B cell (primary cell): ENCODE measurements around the gene ATAD3C. TPM values are rescaled to one million over a fixed set of nuclear protein-coding genes. Genes with fewer than 3 reads are reported as not detected.

ENCODE experiments used
- ATAC-seq: fragments of 200-7000 bp; cut with Tn5 transposase; one replicate; pipeline ENCODE4 v1.10.0; 2021; ENCODE audit warnings: low read depth, mild to moderate bottlenecking, moderate number of reproducible peaks, moderate library complexity
- CTCF ChIA-PET: fragments of 350-600 bp; sonication (Branson Sonifier 250); formaldehyde crosslinking; loops from one replicate; lab custom pipeline; 2021; ENCODE audit warnings: antibody characterized with exemption, inconsistent platforms; lab: Charles Lee
- POLR2A ChIA-PET: fragments of 350-600 bp; sonication (Branson Sonifier 250); formaldehyde crosslinking; loops from one replicate; lab custom pipeline; 2021; ENCODE audit warnings: antibody characterized with exemption; lab: Charles Lee
- DNase-seq: peaks from one replicate; pipeline ENCODE4 v3.0.0; 2013
- H2AFZ ChIP-seq: 2 replicates; pipeline ENCODE4 v1.6.1; 2012; ENCODE audit warnings: mild to moderate bottlenecking, low read depth, low read length; ENCODE audit not compliant: insufficient read depth, poor library complexity, severe bottlenecking
- H3K27ac ChIP-seq, 2 donors: 1 replicate in 1 of 2; 2 replicates in 1 of 2; pipeline ENCODE4 v1.5.1; 2012 to 2013; ENCODE audit warnings: low read length in 2 of 2, mild to moderate bottlenecking in 2 of 2, moderate library complexity in 1 of 2
- H3K27me3 ChIP-seq, 4 experiments: fragments of 200-600 bp in 1 of 4; sonication (generic) in 1 of 4; replicated peaks in 1 of 4; 1 replicate in 2 of 4; 2 replicates in 2 of 4; pipeline versions ENCODE4 v1.6.1 to v1.7.0; 2013 to 2016; ENCODE audit warnings: low read length in 3 of 4, mild to moderate bottlenecking in 2 of 4, mixed read lengths in 1 of 4, moderate library complexity in 1 of 4; ENCODE audit not compliant: insufficient read depth in 4 of 4, control insufficient read depth in 3 of 4; ENCODE audit errors: control extremely low read depth in 1 of 4
- H3K36me3 ChIP-seq, 2 experiments: replicated peaks in 1 of 2; 1 replicate in 1 of 2; 2 replicates in 1 of 2; pipeline versions ENCODE4 v1.6.1 to v1.7.1; 2013; ENCODE audit warnings: low read length in 1 of 2; ENCODE audit not compliant: insufficient read depth in 2 of 2, control insufficient read depth in 1 of 2; ENCODE audit errors: control extremely low read depth in 1 of 2, extremely low read depth in 1 of 2
- H3K4me1 ChIP-seq, 2 donors: fragments of 200-600 bp in 1 of 2; sonication (generic) in 1 of 2; 1 replicate in 1 of 2; 2 replicates in 1 of 2; pipeline versions ENCODE4 v1.5.1 to v1.6.1; 2013 to 2017; ENCODE audit warnings: low read length in 2 of 2; ENCODE audit not compliant: control insufficient read depth in 2 of 2, insufficient read depth in 2 of 2
- H3K4me2 ChIP-seq: replicated peaks from 2 replicates; pipeline ENCODE3; 2012; ENCODE audit warnings: mild to moderate bottlenecking, low read depth, low read length; ENCODE audit not compliant: poor library complexity, severe bottlenecking
- H3K4me3 ChIP-seq, 5 experiments: fragments of 200-600 bp in 1 of 5; sonication (generic) in 1 of 5; 1 replicate in 3 of 5; 2 replicates in 2 of 5; pipeline versions ENCODE4 v1.5.1 to v1.7.0; 2011 to 2016; ENCODE audit warnings: low read length in 4 of 5, mild to moderate bottlenecking in 4 of 5, low read depth in 2 of 5, control low read depth in 1 of 5, moderate library complexity in 1 of 5; ENCODE audit not compliant: insufficient read depth in 1 of 5; ENCODE audit errors: control extremely low read depth in 1 of 5, extremely low read depth in 1 of 5
- H3K79me2 ChIP-seq: fragments of 200-600 bp; sonication (generic); one replicate; pipeline ENCODE4 v1.6.0; 2016; ENCODE audit warnings: low read length; ENCODE audit not compliant: control insufficient read depth, insufficient read depth
- H3K9ac ChIP-seq: fragments of 200-600 bp; sonication (generic); 2 replicates; pipeline ENCODE4 v1.6.1; 2017; ENCODE audit warnings: mild to moderate bottlenecking, low read length, moderate library complexity
- H3K9me3 ChIP-seq, 3 donors: one replicate each; pipeline versions ENCODE4 v1.6.1 to v1.7.1; 2013; ENCODE audit warnings: low read length in 2 of 3; ENCODE audit not compliant: control insufficient read depth in 2 of 3, insufficient read depth in 1 of 3; ENCODE audit errors: control extremely low read depth in 1 of 3
- H4K20me1 ChIP-seq: 2 replicates; pipeline ENCODE4 v1.6.0; 2012; ENCODE audit warnings: mild to moderate bottlenecking, low read length; ENCODE audit not compliant: insufficient read depth, control insufficient read depth, poor library complexity, severe bottlenecking
- H3K27ac Mint-ChIP-seq: one replicate; pipeline ENCODE4 v1.8.0; 2021; ENCODE audit warnings: mixed read lengths
- H3K27me3 Mint-ChIP-seq: one replicate; pipeline ENCODE4 v1.8.0; 2021; ENCODE audit warnings: mixed read lengths
- H3K4me1 Mint-ChIP-seq: one replicate; pipeline ENCODE4 v1.8.0; 2021; ENCODE audit warnings: mixed read lengths
- H3K4me3 Mint-ChIP-seq: one replicate; pipeline ENCODE4 v1.8.0; 2021; ENCODE audit warnings: mixed read lengths
- H3K9me3 Mint-ChIP-seq: one replicate; pipeline ENCODE4 v1.8.0; 2022; ENCODE audit warnings: mixed read lengths; ENCODE audit not compliant: insufficient read depth
- CTCF ChIP-seq: fragments of 200-600 bp; IDR thresholded peaks from one replicate; pipeline ENCODE4 v1.8.0; 2022; ENCODE audit warnings: antibody characterized with exemption, mild to moderate bottlenecking
- EZH2 ChIP-seq: IDR thresholded peaks from 2 replicates; pipeline ENCODE4 v1.6.1; 2012; ENCODE audit warnings: borderline replicate concordance, low read depth, mild to moderate bottlenecking, moderate library complexity, low read length; ENCODE audit not compliant: insufficient read depth, poor library complexity, severe bottlenecking
- WGBS: methylation state at CpG from one replicate; pipeline ENCODE4 v1.1.5; 2013; ENCODE audit warnings: missing lambda C conversion rate; ENCODE audit not compliant: insufficient coverage; 5-methylcytosine and 5-hydroxymethylcytosine counted together
- intact Hi-C: fragments of 100-400 bp; cut with micrococcal nuclease; formaldehyde crosslinking; loops from one replicate; pipeline ENCODE4 v1.10.0; 2022
- polyA plus RNA-seq: library from polyadenylated mRNA; depleted of rRNA; stranded (reverse); fragments of >200 nt; gene quantifications from 2 replicates; pipeline ENCODE4 v1.2.3, GENCODE V29; 2012
- total RNA-seq, 2 donors: library from RNA; stranded (reverse); fragments of 120-200 nt in 1 of 2; gene quantifications; 1 replicate in 1 of 2; 2 replicates in 1 of 2; pipeline versions ENCODE4 v1.2.3 to v1.2.4, GENCODE V29; 2013 to 2022

ATAD3C gene
- total and polyA plus RNA-seq, 2 donors (not counting 1 experiment from before 2014, with no cell fraction given) = 0.20 to 1.1 TPM

- no peak for ATAC-seq
- Histone ChIP-seq H3K27me3 (peaks cover 0 to 34% (median 6%) of the 10 kb centered on the region in 4 experiments), H3K4me1 (peaks cover 0 to 3% of the 10 kb centered on the region in 2 donors), H3K79me2 (no peaks in the 10 kb centered on the region), H2AFZ (no peak overlapping the region), H4K20me1 (no peaks in the 10 kb centered on the region), H3K9ac (no peak overlapping the region), H3K4me3 (no peak overlapping the region), H3K27ac (no peak overlapping the region), H3K36me3 (no peaks in the 10 kb centered on the region), H3K4me2 (no peak overlapping the region), H3K9me3 (peaks cover 0 to 5% (median 0%) of the 10 kb centered on the region in 3 donors)
- intact Hi-C loops = no loop called here
- Mint-ChIP-seq H3K27me3 (peaks cover 23% of the 10 kb centered on the region), H3K4me1 (peaks cover 5% of the 10 kb centered on the region), H3K9me3 (no peaks in the 10 kb centered on the region), H3K27ac (no peak overlapping the region), H3K4me3 (no peak overlapping the region)
- ChIA-PET CTCF (no interaction called here), POLR2A (no interaction called here)
- TF ChIP-seq EZH2 = no peak
- no peak for TF ChIP-seq CTCF
- DNase-seq = no peak
- 72% methylated on average over 21 of the region's 29 CpGs for WGBS
Measured at GRCh38 chr1:1422465-1423244, 26.8 kb upstream of the ATAD3C start.

GRCh38 chr1:1423245-1423597 is 26.3 kb upstream of the ATAD3C start:
- Histone ChIP-seq H3K27ac (no peak overlapping the region), H3K4me3 (no peak overlapping the region), H4K20me1 (no peaks in the 10 kb centered on the region), H3K4me2 (no peak overlapping the region), H2AFZ (no peak overlapping the region), H3K27me3 (peaks cover 0 to 37% (median 6%) of the 10 kb centered on the region in 4 experiments), H3K9me3 (peaks cover 0 to 7% (median 0%) of the 10 kb centered on the region in 3 donors), H3K4me1 (peaks cover 0 to 3% of the 10 kb centered on the region in 2 donors), H3K79me2 (no peaks in the 10 kb centered on the region), H3K36me3 (no peaks in the 10 kb centered on the region), H3K9ac (no peak overlapping the region)
- ATAC-seq (no peak), DNase-seq (no peak)
- Mint-ChIP-seq H3K27me3 (peaks cover 23% of the 10 kb centered on the region), H3K4me3 (no peak overlapping the region), H3K27ac (no peak overlapping the region), H3K4me1 (peaks cover 5% of the 10 kb centered on the region), H3K9me3 (no peaks in the 10 kb centered on the region)
- no peak for TF ChIP-seq CTCF
- TF ChIP-seq EZH2 = no peak
- ChIA-PET POLR2A (no interaction called here), CTCF (no interaction called here)
- WGBS = 92% methylated on average over 5 of the region's 7 CpGs
- intact Hi-C loops = no loop called here
